Mammary epithelial cell (primary cell): Measurements from ENCODE around the gene TEX14.

Source experiments
- CTCF ChIP-seq, 2 donors: IDR thresholded peaks in 1 of 2; conservative IDR thresholded peaks in 1 of 2; 2 replicates each; pipeline ENCODE4 v1.5.1; 2011 to 2012; ENCODE audit warnings: inconsistent platforms in 2 of 2, low read length in 2 of 2, mild to moderate bottlenecking in 2 of 2, control low read depth in 1 of 2, low read depth in 1 of 2; ENCODE audit not compliant: insufficient read depth in 1 of 2; ENCODE audit errors: extremely low read depth in 1 of 2
- EZH2 ChIP-seq: IDR thresholded peaks from 2 replicates; pipeline ENCODE4 v1.6.1; 2012; ENCODE audit warnings: low read length, inconsistent platforms, borderline replicate concordance

DNA sequence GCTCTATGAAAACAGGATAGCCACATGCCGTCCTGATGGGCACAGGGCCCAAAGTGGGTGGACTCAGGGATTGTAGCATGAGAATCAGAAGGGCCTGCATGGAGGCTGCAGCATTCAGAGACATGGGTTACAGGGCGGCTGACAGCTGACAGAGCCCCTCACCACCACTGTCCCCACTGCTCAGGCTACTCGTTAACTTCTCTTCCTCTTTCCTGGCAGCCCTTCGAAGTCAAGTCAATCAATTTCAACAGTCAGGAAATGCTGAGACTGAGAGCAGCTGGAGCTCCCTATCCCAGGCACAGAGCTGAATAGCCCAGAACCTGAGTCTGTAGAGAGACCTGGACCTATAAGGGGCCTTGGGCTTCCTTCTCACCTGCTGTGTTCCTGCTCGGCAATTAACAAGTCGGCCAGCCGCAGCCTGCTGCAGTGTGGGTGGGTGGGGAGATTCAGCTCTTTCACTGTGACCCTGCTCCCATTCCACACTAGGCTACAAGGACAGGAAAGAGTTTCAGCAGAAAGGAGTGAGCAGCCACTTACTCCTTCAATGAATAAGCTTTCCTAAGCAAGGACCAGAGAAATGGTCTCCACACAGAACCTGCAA is 76.9 kb downstream of the TEX14 start:
- TF ChIP-seq EZH2 (no peak), CTCF (conservative IDR thresholded peaks at IDR 0.05 in 1 of 2, IDR thresholded peaks at IDR 0.05 in 1 of 2; ENCODE audit: extremely low read depth in 1 of 2, insufficient read depth in 1 of 2, low read depth in 1 of 2, low read length in 2 of 2) (no peak)
